Right kidney (tissue), 1 donor: ENCODE data around the gene DGKH.
"Not testable (repeated sequence)": the region's sequence is repeated elsewhere in the genome, so short reads cannot be mapped to it uniquely, and the experiment has no call there.

Source experiments
- DNase-seq: peaks from one replicate; pipeline ENCODE4 v3.0.0-alpha.2; 2016

DGKH gene

GRCh38 chr13:42163338-42163737, 114.9 kb downstream of the DGKH start:
- DNase-seq = not testable (repeated sequence)

DNA sequence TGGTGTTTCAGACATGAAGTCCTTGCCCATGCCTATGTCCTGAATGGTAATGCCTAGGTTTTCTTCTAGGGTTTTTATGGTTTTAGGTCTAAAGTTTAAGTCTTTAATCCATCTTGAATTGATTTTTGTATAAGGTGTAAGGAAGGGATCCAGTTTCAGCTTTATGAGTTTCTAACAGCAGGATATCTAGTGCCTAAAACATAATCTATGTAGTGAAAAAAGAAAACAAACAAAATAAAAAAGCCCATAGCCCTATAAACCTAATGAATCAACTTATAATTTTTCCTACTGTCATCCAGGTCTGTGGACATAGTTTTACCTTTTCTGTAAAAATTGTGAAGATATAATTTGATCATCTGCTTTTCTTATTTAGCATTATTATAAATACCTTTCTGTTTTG, 115.5 kb downstream of the DGKH start:
- DNase-seq = not testable (repeated sequence)

GRCh38 chr13:42164557-42165125, 116.2 kb downstream of the DGKH start:
- DNase-seq = no peak

GRCh38 chr13:42168496-42168895, 120.0 kb downstream of the DGKH start:
- no peak for DNase-seq

GRCh38 chr13:42170029-42170428, 121.6 kb downstream of the DGKH start:
- no peak for DNase-seq

DNA sequence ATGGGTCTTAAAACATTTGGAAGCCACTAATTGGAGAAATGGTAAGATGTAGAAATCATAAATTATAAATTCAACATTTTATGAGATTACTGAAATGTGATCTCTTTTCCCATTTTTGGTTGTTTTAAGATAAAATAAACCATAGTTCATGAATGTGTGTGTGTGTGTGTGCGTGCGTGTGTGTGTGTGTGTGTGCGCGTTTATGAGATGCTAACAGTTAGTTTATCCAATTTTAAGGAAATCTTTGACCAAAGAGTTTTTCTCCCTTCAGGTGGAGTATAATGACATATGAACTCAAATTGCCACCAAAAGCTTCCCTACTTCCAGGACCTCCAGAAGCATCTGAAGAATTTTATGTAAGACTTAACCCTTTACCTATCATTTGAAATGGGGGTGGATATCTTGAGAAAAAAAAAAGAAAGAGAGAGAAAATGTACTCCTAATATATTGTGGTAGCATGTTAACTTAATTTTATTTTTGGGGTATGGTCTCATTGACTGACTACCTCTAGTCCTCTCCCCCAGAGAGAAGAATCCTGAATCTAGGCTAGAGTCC, 125.4 kb downstream of the DGKH start:
- no peak for DNase-seq

- no peak for DNase-seq
These were observed 126.1 kb downstream of the DGKH start for GRCh38 chr13:42174344-42175162.

DNA sequence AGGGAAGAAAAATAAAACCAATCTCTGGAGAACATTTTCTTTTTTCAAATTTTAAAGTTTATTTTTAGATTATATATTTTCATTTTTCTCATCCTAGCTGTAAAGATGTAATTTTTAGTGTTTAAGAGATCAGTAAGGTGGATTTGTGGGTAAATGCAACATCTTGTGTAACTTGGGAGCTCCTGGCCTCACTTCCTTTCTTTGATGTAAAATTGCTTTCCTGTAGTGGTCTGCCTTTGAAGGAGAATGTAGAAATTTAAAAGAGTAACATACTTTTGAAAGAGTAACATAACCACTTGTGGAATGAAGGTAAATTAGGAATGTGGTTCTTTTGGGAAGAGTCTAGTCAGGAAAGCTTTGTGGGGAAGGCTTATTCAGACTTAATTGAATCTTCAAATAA, 127.8 kb downstream of the DGKH start:
- no peak for DNase-seq

GRCh38 chr13:42177189-42177588, 128.7 kb downstream of the DGKH start:
- DNase-seq = no peak

DNA sequence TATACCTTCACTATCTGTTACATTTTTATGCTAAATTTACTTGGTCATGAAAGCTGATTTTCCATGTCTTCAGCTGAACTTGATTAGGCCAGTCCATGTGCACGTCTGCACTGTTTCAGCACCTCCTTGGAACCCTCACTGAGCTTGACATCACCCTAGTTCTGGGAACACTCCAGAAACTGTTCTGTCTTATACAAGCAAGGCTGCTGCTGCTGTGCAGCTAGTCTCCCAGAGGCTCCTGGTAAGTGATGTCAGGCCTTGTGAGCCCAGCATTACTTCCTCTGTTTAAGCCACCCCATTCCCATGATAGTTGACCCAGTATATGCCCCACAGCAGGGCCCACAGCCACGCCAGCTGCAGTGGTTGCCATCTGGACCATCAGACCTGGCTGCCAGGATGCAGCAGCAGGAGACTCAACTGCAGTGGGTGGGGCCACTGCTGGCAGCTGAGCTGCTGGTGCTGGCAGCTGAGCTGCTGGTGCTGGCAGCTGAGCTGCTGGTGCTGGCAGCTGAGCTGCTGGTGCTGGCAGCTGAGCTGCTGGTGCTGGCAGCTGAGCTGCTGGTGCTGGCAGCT, 133.0 kb downstream of the DGKH start:
- DNase-seq = no peak

GRCh38 chr13:42189061-42189460, 140.6 kb downstream of the DGKH start:
- DNase-seq = no peak

DNA sequence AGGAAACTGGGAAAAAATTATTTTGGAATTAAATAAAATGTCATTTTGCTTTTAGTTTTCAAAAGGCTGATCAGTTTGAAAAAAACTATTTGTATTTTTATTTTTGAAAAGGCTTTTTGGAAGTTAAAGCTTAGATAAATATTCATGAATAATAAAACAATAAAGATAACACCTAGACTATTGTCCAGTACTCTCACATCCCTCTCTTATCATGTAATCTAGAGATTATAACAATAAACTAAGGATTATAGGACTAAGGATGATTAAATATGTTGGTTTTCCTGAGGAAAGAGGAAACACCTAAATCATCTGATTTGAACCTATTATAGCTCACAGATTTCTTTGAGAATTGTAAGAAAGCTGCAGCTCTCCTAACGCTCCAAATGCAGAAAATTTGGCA, 142.1 kb downstream of the DGKH start:
- DNase-seq = no peak

DNA sequence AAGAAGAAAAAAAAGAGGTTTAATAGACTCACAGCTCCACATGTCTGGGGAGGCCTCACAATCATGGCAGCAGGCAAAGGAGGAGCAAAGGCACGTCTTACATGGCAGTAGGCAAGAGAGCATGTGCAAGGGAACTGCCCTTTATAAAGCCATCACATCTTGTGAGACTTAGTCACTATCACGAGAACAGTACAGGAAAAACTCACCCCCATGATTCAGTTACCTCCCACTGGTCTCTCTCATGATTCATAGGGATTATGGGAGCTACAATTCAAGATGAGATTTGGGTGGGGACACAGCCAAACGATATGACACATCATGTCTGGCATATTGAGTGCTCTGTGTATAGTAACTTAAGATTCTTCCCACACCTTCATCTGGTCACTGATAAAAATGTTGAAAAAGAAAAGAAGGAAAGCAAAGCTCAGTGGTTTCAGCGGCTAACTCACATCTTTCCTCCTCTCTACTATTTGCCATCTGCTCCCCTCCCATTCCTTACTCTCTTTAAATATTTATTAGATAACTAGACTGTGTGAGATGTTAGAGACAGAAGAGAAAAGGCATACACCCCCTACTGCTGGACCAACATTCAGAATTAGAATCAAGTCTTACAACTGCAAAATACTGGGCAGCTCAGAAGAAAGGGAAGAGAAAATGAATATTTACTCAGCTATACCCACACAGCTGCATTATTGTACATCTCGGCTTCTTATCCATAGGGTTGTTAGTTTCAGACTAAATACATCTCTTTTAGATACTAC, 163.4 kb downstream of the DGKH start:
- no peak for DNase-seq

GRCh38 chr13:42214446-42214845, 166.0 kb downstream of the DGKH start:
- no peak for DNase-seq

DNA sequence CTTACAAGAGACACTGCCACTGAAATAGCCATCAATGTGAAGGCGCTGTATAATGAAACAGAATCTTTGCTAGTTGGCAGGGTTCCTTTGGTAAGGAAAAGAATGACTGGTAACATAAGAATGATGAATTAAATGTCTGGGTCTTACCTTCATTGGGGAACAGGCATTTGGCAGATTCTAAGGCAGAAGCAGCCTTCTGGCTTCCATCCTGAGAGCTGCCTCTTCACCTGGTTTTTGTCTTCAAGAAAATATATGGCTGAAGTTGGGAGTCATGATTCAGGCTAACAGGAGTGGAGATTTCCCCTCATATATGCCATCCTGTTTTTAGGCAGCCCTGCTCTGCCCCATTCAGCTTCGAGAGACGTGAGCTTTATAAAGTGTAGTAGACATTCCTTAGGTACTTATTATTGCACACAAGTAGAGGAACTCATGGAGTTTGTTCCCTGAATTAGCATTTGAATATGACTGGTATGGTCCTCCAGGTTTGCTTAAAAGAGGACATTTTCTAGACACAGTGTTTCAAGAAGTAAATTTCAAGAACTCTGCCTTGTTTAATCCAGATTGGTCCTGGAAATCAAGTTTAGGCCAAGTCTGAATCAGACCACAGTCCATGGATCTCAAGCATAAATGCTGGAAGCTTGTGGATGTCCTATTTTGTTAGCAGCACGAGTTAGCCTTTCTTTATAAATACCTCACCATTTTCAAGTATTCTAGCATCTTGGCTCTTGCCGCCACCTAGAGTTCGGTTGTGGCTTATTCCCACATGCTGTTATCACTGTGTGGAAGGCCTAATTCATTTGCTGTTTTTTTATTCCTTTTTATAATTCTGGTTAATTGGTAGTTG, 167.4 kb downstream of the DGKH start:
- DNase-seq = peak; percentile 19

- DNase-seq = no peak
These were observed 167.9 kb downstream of the DGKH start for GRCh38 chr13:42216422-42216735.

- no peak for DNase-seq
These were observed 170.1 kb downstream of the DGKH start for GRCh38 chr13:42218576-42218975.

DNA sequence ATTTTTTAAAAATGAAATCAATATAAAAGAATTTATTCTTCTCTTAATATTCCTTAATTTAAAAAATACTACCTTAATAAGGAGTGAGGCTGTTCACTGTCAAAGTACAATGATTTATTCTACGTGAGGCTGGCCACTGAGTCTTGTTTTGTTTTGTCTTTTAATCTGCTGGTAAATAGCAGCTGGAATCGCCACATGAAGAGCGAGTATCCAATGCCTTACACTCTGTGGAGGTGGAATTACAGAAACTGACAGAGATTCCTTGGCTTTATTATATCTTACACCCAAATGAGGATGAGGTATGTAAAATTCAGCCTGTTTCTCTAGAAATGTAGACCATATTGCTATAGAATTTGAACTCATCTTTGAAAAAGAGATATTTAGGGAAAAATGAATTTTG, 170.6 kb downstream of the DGKH start:
- DNase-seq = no peak

DNA sequence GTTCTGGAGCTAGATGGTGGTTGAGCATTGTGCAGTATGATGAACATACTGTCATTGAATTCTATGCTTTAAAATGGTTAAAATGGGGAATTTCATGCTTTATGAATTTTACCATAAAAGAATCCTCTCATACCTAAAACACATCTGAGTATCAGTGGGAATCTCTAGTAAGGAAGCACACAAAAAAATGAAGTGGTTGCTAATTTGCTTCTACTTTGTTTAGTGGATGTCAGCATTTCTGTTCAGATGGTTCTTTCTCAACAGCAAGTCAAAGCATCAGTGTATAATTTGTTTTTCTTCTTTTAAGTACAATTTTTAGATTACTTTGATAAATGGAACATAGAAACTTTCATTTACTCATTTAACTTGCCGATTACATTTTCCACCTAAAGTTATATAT, 171.4 kb downstream of the DGKH start:
- no peak for DNase-seq

- DNase-seq = no peak
These were observed 172.8 kb downstream of the DGKH start for GRCh38 chr13:42221121-42221765.

GRCh38 chr13:42223681-42224080, 175.2 kb downstream of the DGKH start:
- DNase-seq = no peak

DNA sequence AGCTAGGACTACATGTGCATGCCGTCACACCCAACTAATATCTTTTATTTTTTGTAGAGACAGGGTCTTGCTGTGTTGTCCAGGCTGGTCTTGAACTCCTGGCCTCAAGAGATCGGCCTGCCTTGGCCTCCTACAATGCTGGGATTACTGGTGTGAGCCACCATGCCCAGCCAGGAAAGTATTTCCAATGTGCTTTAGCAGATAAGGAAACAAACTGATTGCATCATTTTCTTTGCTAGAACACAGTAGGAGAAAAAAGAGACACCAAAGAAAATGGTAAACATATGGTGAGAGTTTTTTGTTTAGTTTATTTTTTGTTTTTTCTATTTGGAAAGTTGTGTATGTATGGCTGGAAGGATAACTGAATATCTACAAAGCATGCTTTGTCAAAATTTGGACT, 176.6 kb downstream of the DGKH start:
- DNase-seq = no peak
